Parathyroid adenoma (tissue), 2 donors: ENCODE results near the gene ITGAD.

ENCODE experiments used
- H2AFZ ChIP-seq: fragments of 300-600 bp; sonication (generic); one replicate; pipeline ENCODE4 v1.7.0; 2017; ENCODE audit warnings: antibody characterized with exemption, mild to moderate bottlenecking
- H3K27ac ChIP-seq: fragments of 300-600 bp; sonication (generic); one replicate; pipeline ENCODE4 v1.7.0; 2017
- H3K27me3 ChIP-seq: fragments of 300-600 bp; sonication (generic); one replicate; pipeline ENCODE4 v1.7.0; 2017; ENCODE audit warnings: low read length; ENCODE audit not compliant: control insufficient read depth, insufficient read depth
- H3K36me3 ChIP-seq: fragments of 300-600 bp; sonication (generic); one replicate; pipeline ENCODE4 v1.7.0; 2017; ENCODE audit warnings: low read length; ENCODE audit not compliant: control insufficient read depth, insufficient read depth
- H3K4me1 ChIP-seq: fragments of 300-600 bp; sonication (generic); one replicate; pipeline ENCODE4 v1.7.0; 2017; ENCODE audit warnings: control low read depth
- H3K4me2 ChIP-seq: fragments of 300-600 bp; sonication (generic); one replicate; pipeline ENCODE4 v1.7.0; 2017; ENCODE audit warnings: low read length
- H3K4me3 ChIP-seq: fragments of 300-600 bp; sonication (generic); one replicate; pipeline ENCODE4 v1.7.0; 2017; ENCODE audit warnings: low read depth, low read length
- H3K79me2 ChIP-seq: fragments of 300-600 bp; sonication (generic); one replicate; pipeline ENCODE4 v1.7.0; 2017; ENCODE audit warnings: control low read depth
- H3K9ac ChIP-seq: fragments of 300-600 bp; sonication (generic); one replicate; pipeline ENCODE4 v1.7.0; 2017; ENCODE audit warnings: mild to moderate bottlenecking
- H3K9me3 ChIP-seq: fragments of 300-600 bp; sonication (generic); one replicate; pipeline ENCODE4 v1.7.0; 2017; ENCODE audit warnings: low read length; ENCODE audit not compliant: control insufficient read depth
- TF ChIP-seq, protein P1 (sequence below): fragments of 300-600 bp; sonication (generic); IDR thresholded peaks from one replicate; pipeline ENCODE4 v1.7.0; 2017; ENCODE audit warnings: antibody characterized with exemption, mild to moderate bottlenecking
- donor health status: primary hyperparathyroidism.

ITGAD gene

DNA sequence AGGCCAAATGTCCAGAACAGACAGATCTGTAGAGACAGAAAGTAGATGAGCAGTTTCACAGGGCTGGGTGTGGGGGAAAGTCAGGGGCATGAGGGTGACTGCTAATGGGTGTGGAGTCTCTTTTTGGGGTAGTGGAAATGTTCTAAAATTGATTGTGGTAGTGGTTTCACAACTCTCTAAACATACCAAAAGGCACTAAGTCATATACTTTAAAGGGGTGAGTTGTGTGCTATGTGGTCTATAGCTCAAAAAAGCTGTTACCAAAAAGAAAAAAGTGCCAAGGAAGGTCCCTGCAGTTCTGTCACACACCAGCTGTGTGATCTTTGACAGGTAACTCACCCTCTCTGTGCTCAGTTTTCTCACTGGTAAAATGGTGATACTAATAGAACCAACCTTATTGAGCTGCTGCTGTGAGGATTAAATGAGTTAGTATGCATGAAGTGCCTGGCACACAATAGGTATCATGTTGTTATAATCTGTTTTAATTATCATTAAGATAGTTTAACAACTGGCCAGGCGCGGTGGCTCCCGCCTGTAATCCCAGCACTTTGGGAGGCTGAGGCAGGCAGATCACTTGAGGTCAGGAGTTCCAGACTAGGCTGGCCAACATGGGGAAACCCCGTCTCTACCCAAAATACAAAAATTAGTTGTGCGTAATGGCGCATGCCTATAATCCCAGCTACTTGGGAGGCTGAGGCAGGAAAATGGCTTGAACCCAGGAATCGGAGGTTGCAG, 27.8 kb upstream of the ITGAD start:
- Histone ChIP-seq H3K9me3 (no peaks in the 10 kb centered on the region), H3K27me3 (no peaks in the 10 kb centered on the region), H3K27ac (no peak overlapping the region), H3K4me1 (no peaks in the 10 kb centered on the region), H3K4me2 (no peak overlapping the region), H3K36me3 (no peaks in the 10 kb centered on the region), H3K4me3 (no peak overlapping the region), H3K79me2 (no peaks in the 10 kb centered on the region), H2AFZ (no peak overlapping the region), H3K9ac (no peak overlapping the region)
- TF ChIP-seq, protein P1, sequence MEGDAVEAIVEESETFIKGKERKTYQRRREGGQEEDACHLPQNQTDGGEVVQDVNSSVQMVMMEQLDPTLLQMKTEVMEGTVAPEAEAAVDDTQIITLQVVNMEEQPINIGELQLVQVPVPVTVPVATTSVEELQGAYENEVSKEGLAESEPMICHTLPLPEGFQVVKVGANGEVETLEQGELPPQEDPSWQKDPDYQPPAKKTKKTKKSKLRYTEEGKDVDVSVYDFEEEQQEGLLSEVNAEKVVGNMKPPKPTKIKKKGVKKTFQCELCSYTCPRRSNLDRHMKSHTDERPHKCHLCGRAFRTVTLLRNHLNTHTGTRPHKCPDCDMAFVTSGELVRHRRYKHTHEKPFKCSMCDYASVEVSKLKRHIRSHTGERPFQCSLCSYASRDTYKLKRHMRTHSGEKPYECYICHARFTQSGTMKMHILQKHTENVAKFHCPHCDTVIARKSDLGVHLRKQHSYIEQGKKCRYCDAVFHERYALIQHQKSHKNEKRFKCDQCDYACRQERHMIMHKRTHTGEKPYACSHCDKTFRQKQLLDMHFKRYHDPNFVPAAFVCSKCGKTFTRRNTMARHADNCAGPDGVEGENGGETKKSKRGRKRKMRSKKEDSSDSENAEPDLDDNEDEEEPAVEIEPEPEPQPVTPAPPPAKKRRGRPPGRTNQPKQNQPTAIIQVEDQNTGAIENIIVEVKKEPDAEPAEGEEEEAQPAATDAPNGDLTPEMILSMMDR, result no peak

DNA sequence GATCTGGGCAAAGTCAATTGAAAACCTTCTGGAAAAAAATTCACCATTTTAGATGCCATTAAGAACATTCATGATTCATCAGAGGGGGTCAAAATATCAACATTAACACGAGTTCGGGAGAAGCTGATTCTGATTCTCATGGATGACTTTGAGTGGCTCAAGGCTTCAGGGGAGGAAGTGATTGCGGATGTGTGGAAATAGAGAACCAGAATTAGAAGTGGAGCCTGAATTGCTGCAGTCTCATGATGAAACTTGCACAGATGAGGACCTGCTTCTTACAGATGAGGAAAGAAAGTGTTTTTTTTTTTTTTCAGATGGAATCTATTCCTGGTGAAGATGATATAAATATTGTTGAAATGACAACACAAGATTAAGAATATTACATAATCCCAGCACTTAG, 25.3 kb upstream of the ITGAD start:
- H3K9me3 ChIP-seq, result no peaks in the 10 kb centered on the region
- no peaks in the 10 kb centered on the region for H3K27me3 ChIP-seq
- H3K36me3 ChIP-seq, result no peaks in the 10 kb centered on the region
- no peak overlapping the region for H2AFZ ChIP-seq
- H3K4me3 ChIP-seq, result no peak overlapping the region
- H3K4me2 ChIP-seq, result no peak overlapping the region
- no peaks in the 10 kb centered on the region for H3K79me2 ChIP-seq
- H3K4me1 ChIP-seq, result no peaks in the 10 kb centered on the region
- TF ChIP-seq, protein P1, result no peak
- H3K27ac ChIP-seq, result no peak overlapping the region
- no peak overlapping the region for H3K9ac ChIP-seq

DNA sequence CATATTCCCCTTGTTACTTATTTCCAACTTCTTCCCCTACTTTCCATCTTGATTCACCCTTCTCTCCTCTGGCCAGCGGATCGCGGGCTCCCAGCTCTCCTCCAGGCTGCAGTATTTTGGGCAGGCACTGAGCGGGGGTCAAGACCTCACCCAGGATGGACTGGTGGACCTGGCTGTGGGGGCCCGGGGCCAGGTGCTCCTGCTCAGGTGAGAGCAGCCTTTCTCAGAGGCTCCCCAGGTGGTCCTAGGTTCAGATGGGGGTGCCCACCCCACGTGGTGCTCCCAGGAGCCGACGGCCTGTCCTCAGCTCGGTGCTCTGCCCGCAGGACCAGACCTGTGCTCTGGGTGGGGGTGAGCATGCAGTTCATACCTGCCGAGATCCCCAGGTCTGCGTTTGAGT, 22.1 kb upstream of the ITGAD start:
- Histone ChIP-seq H3K79me2 (no peaks in the 10 kb centered on the region), H3K9me3 (no peaks in the 10 kb centered on the region), H3K4me3 (no peak overlapping the region), H3K9ac (no peak overlapping the region), H3K4me2 (no peak overlapping the region), H3K4me1 (no peaks in the 10 kb centered on the region), H2AFZ (no peak overlapping the region), H3K36me3 (no peaks in the 10 kb centered on the region), H3K27ac (no peak overlapping the region), H3K27me3 (no peaks in the 10 kb centered on the region)
- TF ChIP-seq, protein P1, result no peak

DNA sequence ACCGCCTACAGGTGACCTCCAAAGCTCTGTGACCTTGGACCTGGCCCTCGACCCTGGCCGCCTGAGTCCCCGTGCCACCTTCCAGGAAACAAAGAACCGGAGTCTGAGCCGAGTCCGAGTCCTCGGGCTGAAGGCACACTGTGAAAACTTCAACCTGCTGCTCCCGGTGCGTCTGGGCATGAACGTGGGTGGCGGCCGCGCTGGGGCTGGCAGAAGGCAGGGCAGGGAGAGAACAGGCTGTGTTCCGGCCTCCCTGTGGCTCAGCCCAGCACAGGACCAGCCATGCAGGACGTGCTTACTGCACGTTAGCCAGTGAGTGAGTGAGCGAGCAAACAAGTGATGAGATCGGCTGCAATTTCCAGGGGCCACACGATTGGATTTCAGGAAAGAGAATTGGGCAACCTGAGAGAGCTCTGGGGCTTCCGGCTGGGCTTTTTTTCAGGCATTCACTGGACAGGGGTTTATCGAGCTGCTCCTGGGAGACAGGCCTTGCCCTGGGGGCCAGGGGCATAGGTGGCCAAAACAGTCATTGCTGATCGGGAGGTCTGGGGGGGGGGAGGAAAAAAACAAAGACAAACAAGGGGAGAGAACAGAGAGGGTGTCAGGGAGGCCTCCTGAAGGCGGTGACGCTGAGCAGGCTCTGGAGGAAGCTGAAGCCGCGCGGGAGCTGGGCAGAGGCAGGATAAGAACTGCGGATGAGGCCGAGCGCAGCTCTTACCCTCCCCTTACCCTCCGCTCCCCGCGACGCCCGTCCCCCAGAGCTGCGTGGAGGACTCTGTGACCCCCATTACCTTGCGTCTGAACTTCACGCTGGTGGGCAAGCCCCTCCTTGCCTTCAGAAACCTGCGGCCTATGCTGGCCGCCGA, 21.3 kb upstream of the ITGAD start:
- Histone ChIP-seq H3K27me3 (no peaks in the 10 kb centered on the region), H3K27ac (no peak overlapping the region), H3K36me3 (no peaks in the 10 kb centered on the region), H3K4me1 (no peaks in the 10 kb centered on the region), H2AFZ (no peak overlapping the region), H3K4me2 (no peak overlapping the region), H3K9ac (no peak overlapping the region), H3K9me3 (no peaks in the 10 kb centered on the region), H3K79me2 (no peaks in the 10 kb centered on the region), H3K4me3 (no peak overlapping the region)
- TF ChIP-seq, protein P1, result no peak
